Pancreas (tissue), 10 donors: Measurements from ENCODE around the gene PLCB1. TPM values are rescaled to one million over a fixed set of nuclear protein-coding genes. Genes with fewer than 3 reads are reported as not detected.

Experiments
- ATAC-seq, 4 donors: fragments of 200-7000 bp; cut with Tn5 transposase; one replicate each; pipeline versions ENCODE4 v1.8.0 to v1.9.1; 2020; ENCODE audit warnings: mild to moderate bottlenecking in 4 of 4, moderate library complexity in 4 of 4
- DNase-seq, 6 donors: peaks; one replicate each; pipeline ENCODE4 v3.0.0-alpha.2; 2020
- FAIRE-seq: peaks from 2 replicates; lab custom pipeline; 2012; peaks lifted over from hg19 to GRCh38; lab: Jason Lieb, UNC
- H3K27ac ChIP-seq, 4 donors: fragments of 200-600 bp; sonication (generic); 1 replicate in 3 of 4; 2 replicates in 1 of 4; pipeline versions ENCODE4 v1.5.0 to v1.8.0; 2020
- H3K27me3 ChIP-seq, 4 donors: fragments of 200-600 bp; one replicate each; pipeline ENCODE4 v1.8.0; 2021
- H3K36me3 ChIP-seq, 3 donors: fragments of 200-600 bp; sonication (generic) in 1 of 3; one replicate each; pipeline versions ENCODE4 v1.5.0 to v1.8.0; 2020 to 2021
- H3K4me1 ChIP-seq, 3 donors: fragments of 200-600 bp; one replicate each; pipeline ENCODE4 v1.8.0; 2021
- H3K4me3 ChIP-seq, 4 donors: fragments of 200-600 bp; sonication (generic) in 2 of 4; one replicate each; pipeline versions ENCODE4 v1.5.0 to v1.8.0; 2020 to 2021
- H3K9me3 ChIP-seq, 4 donors: fragments of 200-600 bp; one replicate each; pipeline ENCODE4 v1.8.0; 2021
- WGBS, 2 donors: extraction: QIAGEN DNeasy Blood & Tissue Kit; methylation state at CpG; one replicate each; pipeline ENCODE4 v1.1.7; 2013; 5-methylcytosine and 5-hydroxymethylcytosine counted together
- intact Hi-C, 3 donors: fragments of 100-400 bp; cut with DNase I; formaldehyde crosslinking; loops; one replicate each; pipeline versions ENCODE4 v1.11.1 to v1.14.2; 2022
- polyA plus RNA-seq, 2 donors: library from polyadenylated mRNA; stranded (reverse); fragments of 200-250 nt; gene quantifications; one replicate each; pipeline ENCODE4 v1.2.3, GENCODE V29; 2013
- total RNA-seq, 6 donors: library from RNA; stranded (reverse); fragmentation: NEBNext Ultra II Directional in 4 of 6; extraction: Animal tissue kit (Norgen Biotek cat#: 25700) in 4 of 6; gene quantifications; one replicate each; pipeline versions ENCODE4 v1.2.1 to v1.2.4, GENCODE V29; 2021 to 2023
- TF ChIP-seq, protein P1 (sequence below), 4 donors: fragments of 200-600 bp; sonication (generic) in 3 of 4; IDR thresholded peaks; one replicate each; pipeline versions ENCODE4 v1.5.0 to v1.8.0; 2021; ENCODE audit warnings: antibody characterized with exemption in 4 of 4
- donor health status: healthy with polysubstance abuse.
- donor health status: DM: no; HTN: no; CAD: no; lungs with moderate emphysema.
- donor health status: DM: no; HTN: no; CAD: no.
- donor health status: control.
- donor health status: control.
- donor health status: Bipolar disorder and iron deficiency.
- donor health status: DM: yes; HTN: yes; CAD: no.
- donor health status: DM: no; HTN: no; CAD: no.
- donor health status: DM: no; HTN: no; CAD: no.
- donor health status: DM: yes; HTN: yes; CAD: no.

The PLCB1 gene
- total and polyA plus RNA-seq, 8 donors = 4.5 to 18.7 (median 13.7) TPM

DNA sequence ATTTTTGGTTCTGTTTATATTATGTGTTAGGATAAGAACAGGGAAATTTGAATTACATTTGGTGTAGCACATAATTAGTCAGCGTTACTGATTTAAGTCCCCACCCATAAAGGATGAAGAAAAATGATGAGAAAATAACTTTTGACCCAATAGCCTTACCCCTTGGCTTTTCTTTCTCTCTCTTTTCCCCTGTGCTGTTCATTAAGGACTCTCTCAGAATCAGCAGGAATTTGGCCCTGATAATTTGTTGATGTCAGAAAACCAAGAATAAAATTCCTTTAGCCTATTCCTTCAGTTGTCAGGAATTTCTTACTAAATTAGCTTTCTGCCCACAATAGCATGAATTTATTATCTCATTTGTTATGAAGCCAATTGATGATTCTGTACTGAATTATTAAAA is 18.5 kb downstream of the PLCB1 start:
- DNase-seq (no peak), ATAC-seq (no peak), FAIRE-seq (no peak)
- TF ChIP-seq, protein P1, sequence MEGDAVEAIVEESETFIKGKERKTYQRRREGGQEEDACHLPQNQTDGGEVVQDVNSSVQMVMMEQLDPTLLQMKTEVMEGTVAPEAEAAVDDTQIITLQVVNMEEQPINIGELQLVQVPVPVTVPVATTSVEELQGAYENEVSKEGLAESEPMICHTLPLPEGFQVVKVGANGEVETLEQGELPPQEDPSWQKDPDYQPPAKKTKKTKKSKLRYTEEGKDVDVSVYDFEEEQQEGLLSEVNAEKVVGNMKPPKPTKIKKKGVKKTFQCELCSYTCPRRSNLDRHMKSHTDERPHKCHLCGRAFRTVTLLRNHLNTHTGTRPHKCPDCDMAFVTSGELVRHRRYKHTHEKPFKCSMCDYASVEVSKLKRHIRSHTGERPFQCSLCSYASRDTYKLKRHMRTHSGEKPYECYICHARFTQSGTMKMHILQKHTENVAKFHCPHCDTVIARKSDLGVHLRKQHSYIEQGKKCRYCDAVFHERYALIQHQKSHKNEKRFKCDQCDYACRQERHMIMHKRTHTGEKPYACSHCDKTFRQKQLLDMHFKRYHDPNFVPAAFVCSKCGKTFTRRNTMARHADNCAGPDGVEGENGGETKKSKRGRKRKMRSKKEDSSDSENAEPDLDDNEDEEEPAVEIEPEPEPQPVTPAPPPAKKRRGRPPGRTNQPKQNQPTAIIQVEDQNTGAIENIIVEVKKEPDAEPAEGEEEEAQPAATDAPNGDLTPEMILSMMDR (IDR thresholded peaks at IDR 0.05) = no peak
- Histone ChIP-seq H3K4me3 (no peak overlapping the region), H3K36me3 (no peaks in the 10 kb centered on the region), H3K27me3 (no peaks in the 10 kb centered on the region), H3K9me3 (no peaks in the 10 kb centered on the region), H3K4me1 (peaks cover 15 to 21% (median 20%) of the 10 kb centered on the region in 3 donors), H3K27ac (no peak overlapping the region)
- intact Hi-C loops = no loop called here
- WGBS, 2 donors = 77 to 86% methylated on average over 1 of the region's 1 CpG

DNA sequence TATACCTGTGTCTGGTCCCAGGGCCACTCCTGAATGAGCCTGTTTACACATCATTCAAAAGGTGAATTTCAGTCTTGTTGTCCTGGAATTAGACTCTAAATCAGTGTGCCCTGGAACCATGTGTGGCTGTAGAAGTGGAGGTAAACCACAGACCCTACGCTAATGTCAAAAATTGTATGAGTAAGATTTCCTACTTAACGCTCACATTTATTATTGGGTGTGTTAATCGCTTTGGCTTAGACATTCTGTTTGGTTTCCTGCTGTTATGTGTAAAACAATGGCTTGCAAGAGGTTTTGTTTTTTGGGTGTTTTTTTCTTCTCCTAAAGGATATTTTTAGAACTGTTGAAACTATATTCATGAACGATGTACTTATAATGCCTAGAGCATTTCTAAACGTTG is 19.3 kb downstream of the PLCB1 start:
- no peak overlapping the region for H3K4me3 ChIP-seq
- TF ChIP-seq, protein P1 (IDR thresholded peaks at IDR 0.05) = no peak
- H3K27ac ChIP-seq = no peak overlapping the region
- no peaks in the 10 kb centered on the region for H3K36me3 ChIP-seq
- H3K27me3 ChIP-seq = no peaks in the 10 kb centered on the region
- peaks cover 17 to 29% (median 20%) of the 10 kb centered on the region in 3 donors for H3K4me1 ChIP-seq
- no peaks in the 10 kb centered on the region for H3K9me3 ChIP-seq
- ATAC-seq (no peak), FAIRE-seq (no peak), DNase-seq (no peak)
- WGBS, 2 donors = 79 to 82% methylated on average over 5 of the region's 5 CpGs
- intact Hi-C loops = no loop called here

DNA sequence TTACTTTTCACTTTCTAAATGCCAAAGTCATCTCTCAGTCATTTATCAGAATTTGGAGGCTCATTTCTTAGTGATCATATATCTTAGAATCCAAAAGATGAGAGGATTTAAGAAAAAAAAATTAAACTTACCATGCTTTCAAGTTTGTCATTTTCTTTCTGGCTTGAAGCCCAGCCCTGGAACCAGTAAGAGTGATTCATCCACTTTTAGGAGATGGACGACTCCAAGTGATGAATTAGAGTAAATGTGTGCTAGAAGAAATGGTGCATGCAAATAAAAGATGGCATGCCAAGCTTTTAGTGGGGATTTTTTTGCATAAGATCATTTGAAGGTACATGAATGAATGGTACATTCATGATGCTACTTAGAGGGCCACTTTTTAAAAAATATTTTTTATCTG is 20.1 kb downstream of the PLCB1 start:
- no peak for DNase-seq
- no peak overlapping the region for H3K4me3 ChIP-seq
- peak; percentile 34 for FAIRE-seq
- TF ChIP-seq, protein P1 (IDR thresholded peaks at IDR 0.05) = no peak
- H3K4me1 ChIP-seq = peaks cover 17 to 31% (median 20%) of the 10 kb centered on the region in 3 donors
- intact Hi-C loops = no loop called here
- H3K27me3 ChIP-seq = no peaks in the 10 kb centered on the region
- no peaks in the 10 kb centered on the region for H3K9me3 ChIP-seq
- no peak for ATAC-seq
- 48 to 59% methylated on average over 1 of the region's 1 CpG for WGBS, 2 donors
- no peaks in the 10 kb centered on the region for H3K36me3 ChIP-seq
- H3K27ac ChIP-seq = no peak overlapping the region

DNA sequence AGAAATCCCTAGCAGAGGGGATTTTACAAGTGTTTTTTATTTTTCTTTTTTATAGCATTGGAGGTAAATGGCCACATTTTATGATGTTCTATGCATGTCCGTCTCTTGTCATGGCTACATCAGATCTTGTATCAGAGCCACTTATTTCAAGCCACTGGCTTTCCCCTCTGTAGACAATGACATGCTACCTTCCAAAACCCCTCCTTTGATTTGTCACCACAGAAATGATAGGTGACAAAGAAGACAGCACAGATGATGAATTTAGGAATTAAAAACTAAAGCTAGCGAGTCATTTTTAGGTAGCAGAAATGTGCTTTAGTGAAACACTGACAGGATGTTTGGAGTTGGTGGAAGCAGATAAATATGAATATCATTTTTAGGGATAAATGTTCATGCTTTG is 20.8 kb downstream of the PLCB1 start:
- H3K36me3 ChIP-seq = no peaks in the 10 kb centered on the region
- intact Hi-C loops = no loop called here
- no peak for ATAC-seq
- FAIRE-seq = no peak
- no peaks in the 10 kb centered on the region for H3K27me3 ChIP-seq
- peaks cover 17 to 31% (median 20%) of the 10 kb centered on the region in 3 donors for H3K4me1 ChIP-seq
- no peak overlapping the region for H3K27ac ChIP-seq
- no peaks in the 10 kb centered on the region for H3K9me3 ChIP-seq
- no peak for DNase-seq
- no peak overlapping the region for H3K4me3 ChIP-seq
- TF ChIP-seq, protein P1 (IDR thresholded peaks at IDR 0.05) = no peak
- 92 to 93% methylated on average over 2 of the region's 2 CpGs for WGBS, 2 donors

DNA sequence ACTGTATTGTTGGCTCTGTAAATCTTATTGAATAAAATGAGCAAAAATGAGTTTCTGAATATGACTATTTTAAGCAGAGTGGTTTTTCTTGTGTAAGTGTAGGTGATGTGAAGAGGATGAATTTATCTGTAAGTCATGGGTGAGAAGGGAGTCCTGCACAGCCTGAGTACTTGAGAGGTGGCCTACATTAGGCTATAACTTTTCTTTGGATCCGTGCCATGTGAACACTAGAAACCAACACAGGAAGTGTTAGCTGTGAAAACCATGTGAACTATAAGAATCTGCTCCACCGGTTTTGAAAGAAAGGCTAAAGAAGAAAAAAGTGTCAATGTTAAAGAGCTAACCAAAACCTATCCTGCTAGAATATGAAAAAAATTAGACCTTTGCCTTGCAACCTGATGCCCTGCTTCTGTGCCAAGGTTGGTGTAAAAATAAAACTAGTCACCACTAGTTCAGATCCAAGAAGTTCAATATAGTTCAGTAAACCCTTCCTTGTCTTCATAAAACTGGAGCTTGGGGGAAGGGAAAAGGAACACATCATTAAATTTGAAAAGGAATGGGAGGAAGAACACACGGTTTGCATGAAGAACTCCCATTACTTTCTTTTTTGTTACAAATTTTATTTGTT is 21.3 kb downstream of the PLCB1 start:
- DNase-seq = no peak
- Histone ChIP-seq H3K9me3 (no peaks in the 10 kb centered on the region), H3K27me3 (no peaks in the 10 kb centered on the region), H3K4me1 (peaks cover 11 to 31% (median 20%) of the 10 kb centered on the region in 3 donors), H3K36me3 (no peaks in the 10 kb centered on the region), H3K4me3 (no peak overlapping the region), H3K27ac (no peak overlapping the region)
- 28 to 35% methylated on average over 3 of the region's 3 CpGs for WGBS, 2 donors
- peak in 3 of 4 donors; percentile 31 to 69 (median 56) for ATAC-seq
- intact Hi-C loops = no loop called here
- TF ChIP-seq, protein P1 (IDR thresholded peaks at IDR 0.05) = no peak
- FAIRE-seq = no peak
